Measurements from ENCODE around the gene ANXA1. TPM values are rescaled to one million over a fixed set of nuclear protein-coding genes. Genes with fewer than 3 reads are reported as not detected.

The ANXA1 gene
- total and polyA plus RNA-seq, 10 of the 15 experiments (the other 5 are each of a cell fraction or from before 2014, with no cell fraction given), result 6.6 to 30.1 (median 12.6) TPM

DNA sequence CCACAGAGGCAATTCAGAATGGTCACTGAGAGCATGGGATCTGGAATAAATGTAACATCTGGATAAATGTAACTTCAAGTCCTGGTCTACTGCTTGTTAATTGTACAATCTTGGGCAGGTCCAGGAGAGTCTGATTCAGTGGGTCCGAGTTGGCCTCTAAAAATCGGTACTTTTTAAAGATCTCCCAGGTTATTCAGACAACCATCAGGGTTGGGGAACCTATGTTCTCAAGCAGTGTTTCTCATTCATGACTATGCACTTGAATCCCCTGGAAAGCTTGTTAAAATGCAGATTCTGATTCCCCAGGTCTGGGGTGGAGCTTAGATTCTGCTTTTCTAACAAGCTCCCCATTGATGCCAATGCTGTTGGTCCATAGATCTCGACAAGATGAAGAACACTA lies 14.8 kb downstream of the ANXA1 start (continued):
- TF ChIP-seq IRF5 (IDR thresholded peaks at IDR 0.05; ENCODE audit: borderline replicate concordance) (no peak), PBX3 (IDR thresholded peaks at IDR 0.05; ENCODE audit: insufficient replicate concordance, low read depth, low read length) (no peak), PAX8 (IDR thresholded peaks at IDR 0.05) (no peak), BRCA1 (IDR thresholded peaks at IDR 0.05; ENCODE audit: low read depth, low read length) (no peak), TBL1XR1 (IDR thresholded peaks at IDR 0.05; ENCODE audit: low read depth, low read length) (no peak), CHD2 (IDR thresholded peaks at IDR 0.05; ENCODE audit: borderline replicate concordance, low read depth, low read length) (no peak), RBBP5 (conservative IDR thresholded peaks at IDR 0.05) (no peak)
- TF ChIP-seq, protein P1, sequence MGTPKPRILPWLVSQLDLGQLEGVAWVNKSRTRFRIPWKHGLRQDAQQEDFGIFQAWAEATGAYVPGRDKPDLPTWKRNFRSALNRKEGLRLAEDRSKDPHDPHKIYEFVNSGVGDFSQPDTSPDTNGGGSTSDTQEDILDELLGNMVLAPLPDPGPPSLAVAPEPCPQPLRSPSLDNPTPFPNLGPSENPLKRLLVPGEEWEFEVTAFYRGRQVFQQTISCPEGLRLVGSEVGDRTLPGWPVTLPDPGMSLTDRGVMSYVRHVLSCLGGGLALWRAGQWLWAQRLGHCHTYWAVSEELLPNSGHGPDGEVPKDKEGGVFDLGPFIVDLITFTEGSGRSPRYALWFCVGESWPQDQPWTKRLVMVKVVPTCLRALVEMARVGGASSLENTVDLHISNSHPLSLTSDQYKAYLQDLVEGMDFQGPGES (IDR thresholded peaks at IDR 0.05), result no peak

DNA sequence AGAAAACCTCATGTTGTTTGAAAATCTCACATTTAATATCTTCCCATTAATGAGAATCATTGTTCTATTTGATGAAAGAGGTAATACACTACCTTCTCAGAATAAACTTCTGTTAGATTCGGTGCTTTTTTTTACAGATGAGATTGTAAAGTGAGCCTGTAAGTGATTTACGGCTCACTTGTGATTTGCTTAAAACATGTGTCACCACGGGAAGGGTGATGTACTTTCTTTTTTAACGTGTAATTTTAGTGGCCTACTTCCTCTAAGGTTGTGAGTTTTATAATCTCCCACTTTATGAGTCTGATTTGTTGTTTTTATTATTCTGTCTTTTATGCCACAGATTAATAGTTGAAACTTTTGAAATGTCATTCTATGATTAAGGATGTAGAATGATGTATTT lies 15.9 kb downstream of the ANXA1 start:
- H2AFZ ChIP-seq (ENCODE audit: control insufficient read depth, low read depth, low read length), result peak overlapping the region; percentile 33
- CTCF ChIA-PET, result interaction anchor here (0.7 to 1.0 kb wide), 2 partner anchors 13 to 59 kb away, joined by 3 to 4 read pairs; no protein-coding TSS in a partner anchor

More for the DNA sequence above, 15.9 kb downstream of the ANXA1 start:
- Histone ChIP-seq H3K36me3 (ENCODE audit: control insufficient read depth in 2 of 2, insufficient read depth in 2 of 2, low read length in 1 of 2) (no peaks in the 10 kb centered on the region), H4K20me1 (ENCODE audit: control insufficient read depth, insufficient read depth) (no peaks in the 10 kb centered on the region), H3K4me2 (ENCODE audit: control insufficient read depth, insufficient read depth) (no peak overlapping the region), H3K4me1 (ENCODE audit: control insufficient read depth, insufficient read depth, low read length) (no peaks in the 10 kb centered on the region), H3K27ac (ENCODE audit: control insufficient read depth, insufficient read depth) (no peak overlapping the region), H3K4me3 (no peak overlapping the region), H3K79me2 (ENCODE audit: control insufficient read depth, insufficient read depth, low read length) (no peaks in the 10 kb centered on the region), H3K9ac (ENCODE audit: control insufficient read depth, insufficient read depth, low read length) (no peak overlapping the region), H3K9me3 (replicated peaks; ENCODE audit: control insufficient read depth, insufficient read depth, low read length) (no peaks in the 10 kb centered on the region), H3K27me3 (replicated peaks in 1 of 2; ENCODE audit: control insufficient read depth in 2 of 2, insufficient read depth in 2 of 2, low read length in 1 of 2) (no peaks in the 10 kb centered on the region; a peak in 1 of 4 replicates)
- ATAC-seq (peak; percentile 47; the same call in 2 of the 3 replicates), FAIRE-seq (no peak), DNase-seq (ENCODE audit: low read depth, low spot score) (no peak)
- RAD21 ChIA-PET (ENCODE audit: unreplicated experiment), result interaction anchor here (1.2 kb wide), 1 partner anchor 38 kb away, joined by 3 read pairs; no protein-coding TSS in a partner anchor
- SMC1A ChIA-PET (ENCODE audit: uncharacterized antibody, unreplicated experiment), result interaction anchor here (2.1 kb wide), 1 partner anchor 9 kb away, joined by 5 read pairs; no protein-coding TSS in a partner anchor
- no TSS peak for BruUV-seq (replicated peaks)
- in situ Hi-C loops (cut with MboI), result no loop called here
- WGBS (ENCODE audit: insufficient coverage, insufficient replicate concordance, low lambda C conversion rate, missing lambda C conversion rate), result 0% methylated on average over 4 of the region's 4 CpGs
- POLR2A ChIA-PET, result interaction anchor here (0.6 kb wide), 1 partner anchor 35 kb away, joined by 4 read pairs; no protein-coding TSS in a partner anchor
- TF ChIP-seq SIN3A (IDR thresholded peaks at IDR 0.05; ENCODE audit: low read depth, low read length), result no peak
- intact Hi-C loops (cut with micrococcal nuclease; ENCODE audit: unreplicated experiment), result no loop called here

All from GM12878 (cell line).